ENCODE measurements around the gene STK10.
A peak's percentile ranks its signal among the peaks of the same experiment; 100 is the strongest.

Gene STK10

GRCh38 chr5:172064766-172065165, 123.3 kb downstream of the STK10 start:
- ATAC-seq = no peak
- TF ChIP-seq ZNF565 (CRISPR knock-in tag; conservative IDR thresholded peaks at IDR 0.05; ENCODE audit: low read depth) (no peak), ESRRG (CRISPR knock-in tag; IDR thresholded peaks at IDR 0.05) (no peak), ZC3H10 (CRISPR knock-in tag; IDR thresholded peaks at IDR 0.05) (no peak), ZFP30 (CRISPR knock-in tag; IDR thresholded peaks at IDR 0.05) (no peak), PPARA (CRISPR knock-in tag; IDR thresholded peaks at IDR 0.05; ENCODE audit: borderline replicate concordance) (no peak), ISL1 (CRISPR knock-in tag; IDR thresholded peaks at IDR 0.05) (no peak), PATZ1 (CRISPR knock-in tag; IDR thresholded peaks at IDR 0.05; ENCODE audit: borderline replicate concordance) (no peak), BACH2 (CRISPR knock-in tag; IDR thresholded peaks at IDR 0.05; ENCODE audit: borderline replicate concordance) (no peak), SNAI2 (CRISPR knock-in tag; IDR thresholded peaks at IDR 0.05) (no peak), TOX (CRISPR knock-in tag; IDR thresholded peaks at IDR 0.05; ENCODE audit: borderline replicate concordance) (no peak)

- no peak for ATAC-seq
- TF ChIP-seq ARNTL (CRISPR knock-in tag; IDR thresholded peaks at IDR 0.05; ENCODE audit: borderline replicate concordance, low read depth) = no peak
- TF ChIP-seq GLIS3 (CRISPR knock-in tag; IDR thresholded peaks at IDR 0.05) = no peak
- TF ChIP-seq BACH2 (CRISPR knock-in tag; IDR thresholded peaks at IDR 0.05; ENCODE audit: borderline replicate concordance) = no peak
- TF ChIP-seq CSDC2 (CRISPR knock-in tag; IDR thresholded peaks at IDR 0.05) = no peak
- no peak for TF ChIP-seq CREB5 (CRISPR knock-in tag; IDR thresholded peaks at IDR 0.05; ENCODE audit: low read depth)
- no peak for TF ChIP-seq TCF4 (CRISPR knock-in tag; IDR thresholded peaks at IDR 0.05; ENCODE audit: borderline replicate concordance)
- no peak for TF ChIP-seq RARB (CRISPR knock-in tag; IDR thresholded peaks at IDR 0.05)
- no peak for TF ChIP-seq OSR1 (CRISPR knock-in tag; IDR thresholded peaks at IDR 0.05)
- TF ChIP-seq ZNF70 (CRISPR knock-in tag; IDR thresholded peaks at IDR 0.05) = no peak
- no peak for TF ChIP-seq PPARA (CRISPR knock-in tag; IDR thresholded peaks at IDR 0.05; ENCODE audit: borderline replicate concordance)
Measured at GRCh38 chr5:172064358-172064757, 123.7 kb downstream of the STK10 start.

GRCh38 chr5:172063463-172064235, 124.4 kb downstream of the STK10 start:
- no peak for TF ChIP-seq RARB (CRISPR knock-in tag; IDR thresholded peaks at IDR 0.05)
- TF ChIP-seq ZC3H10 (CRISPR knock-in tag; IDR thresholded peaks at IDR 0.05) = no peak
- TF ChIP-seq ISL1 (CRISPR knock-in tag; IDR thresholded peaks at IDR 0.05) = no peak
- no peak for TF ChIP-seq ZNF565 (CRISPR knock-in tag; conservative IDR thresholded peaks at IDR 0.05; ENCODE audit: low read depth)
- TF ChIP-seq SNAI2 (CRISPR knock-in tag; IDR thresholded peaks at IDR 0.05) = no peak
- TF ChIP-seq POU6F1 (CRISPR knock-in tag; IDR thresholded peaks at IDR 0.05; ENCODE audit: borderline replicate concordance, low read depth) = no peak
- TF ChIP-seq TOX (CRISPR knock-in tag; IDR thresholded peaks at IDR 0.05; ENCODE audit: borderline replicate concordance) = no peak
- no peak for TF ChIP-seq ZNF8 (CRISPR knock-in tag; IDR thresholded peaks at IDR 0.05)
- no peak for TF ChIP-seq ESRRG (CRISPR knock-in tag; IDR thresholded peaks at IDR 0.05)
- TF ChIP-seq CSDC2 (CRISPR knock-in tag; IDR thresholded peaks at IDR 0.05) = no peak
- ATAC-seq = no peak

GRCh38 chr5:172059661-172060100, 128.3 kb downstream of the STK10 start:
- TF ChIP-seq ZNF565 (CRISPR knock-in tag; conservative IDR thresholded peaks at IDR 0.05; ENCODE audit: low read depth) (no peak), CREB5 (CRISPR knock-in tag; IDR thresholded peaks at IDR 0.05; ENCODE audit: low read depth) (no peak), GLIS3 (CRISPR knock-in tag; IDR thresholded peaks at IDR 0.05) (no peak), ZFP3 (CRISPR knock-in tag; IDR thresholded peaks at IDR 0.05) (no peak), ISL1 (CRISPR knock-in tag; IDR thresholded peaks at IDR 0.05) (no peak), ZC3H10 (CRISPR knock-in tag; IDR thresholded peaks at IDR 0.05) (no peak), BACH2 (CRISPR knock-in tag; IDR thresholded peaks at IDR 0.05; ENCODE audit: borderline replicate concordance) (no peak), ZNF8 (CRISPR knock-in tag; IDR thresholded peaks at IDR 0.05) (no peak), CSDC2 (CRISPR knock-in tag; IDR thresholded peaks at IDR 0.05) (no peak), TOX (CRISPR knock-in tag; IDR thresholded peaks at IDR 0.05; ENCODE audit: borderline replicate concordance) (no peak), ESRRG (CRISPR knock-in tag; IDR thresholded peaks at IDR 0.05) (no peak), RARB (CRISPR knock-in tag; IDR thresholded peaks at IDR 0.05) (no peak), SNAI2 (CRISPR knock-in tag; IDR thresholded peaks at IDR 0.05) (no peak), TCF4 (CRISPR knock-in tag; IDR thresholded peaks at IDR 0.05; ENCODE audit: borderline replicate concordance) (no peak), POU6F1 (CRISPR knock-in tag; IDR thresholded peaks at IDR 0.05; ENCODE audit: borderline replicate concordance, low read depth) (no peak), ARNTL (CRISPR knock-in tag; IDR thresholded peaks at IDR 0.05; ENCODE audit: borderline replicate concordance, low read depth) (no peak)
- ATAC-seq = peak; percentile 53
